Left lung (tissue), 10 donors: Measurements from ENCODE around the gene BICDL2. TPM values are rescaled to one million over a fixed set of nuclear protein-coding genes. Genes with fewer than 3 reads are reported as not detected.

Experiments used
- ATAC-seq: fragments of 200-7000 bp; cut with Tn5 transposase; one replicate; pipeline ENCODE4 v1.9.1; 2020; ENCODE audit warnings: moderate library complexity
- DNase-seq, 4 donors: peaks; one replicate each; pipeline ENCODE4 v3.0.0-alpha.2; 2013 to 2020
- H3K27ac ChIP-seq, 2 donors: fragments of 200-600 bp; sonication (generic) in 1 of 2; one replicate each; pipeline versions ENCODE4 v1.5.0 to v1.8.0; 2020 to 2021
- H3K27me3 ChIP-seq, 2 donors: fragments of 200-600 bp; sonication (generic) in 1 of 2; one replicate each; pipeline versions ENCODE4 v1.5.0 to v1.8.0; 2020 to 2021
- H3K36me3 ChIP-seq, 2 donors: fragments of 200-600 bp; sonication (generic) in 1 of 2; one replicate each; pipeline versions ENCODE4 v1.5.0 to v1.8.0; 2020 to 2021
- H3K4me1 ChIP-seq, 2 donors: fragments of 200-600 bp; one replicate each; pipeline ENCODE4 v1.8.0; 2021
- H3K4me3 ChIP-seq, 2 donors: fragments of 200-600 bp; sonication (generic) in 1 of 2; one replicate each; pipeline versions ENCODE4 v1.5.0 to v1.8.0; 2020 to 2021; ENCODE audit warnings: mild to moderate bottlenecking in 1 of 2
- H3K9me3 ChIP-seq, 2 donors: fragments of 200-600 bp; sonication (generic) in 1 of 2; one replicate each; pipeline versions ENCODE4 v1.5.0 to v1.8.0; 2020 to 2021
- CTCF ChIP-seq, 2 donors: fragments of 200-600 bp; sonication (generic) in 1 of 2; IDR thresholded peaks; one replicate each; pipeline versions ENCODE4 v1.5.0 to v1.8.0; 2021; ENCODE audit warnings: antibody characterized with exemption in 2 of 2
- intact Hi-C, 2 donors: fragments of 100-400 bp; cut with DNase I; formaldehyde crosslinking; loops; one replicate each; pipeline versions ENCODE4 v1.11.2 to v1.14.2; 2022
- polyA plus RNA-seq, 6 donors: library from polyadenylated mRNA; unstranded; fragments of 120-200 nt; gene quantifications; one replicate each; pipeline ENCODE4 v1.2.1, GENCODE V29; 2013; ENCODE audit not compliant: insufficient read length in 6 of 6
- total RNA-seq, 2 donors: library from RNA; stranded (reverse); fragmentation: NEBNext Ultra II Directional; extraction: Animal tissue kit (Norgen Biotek cat#: 25700); gene quantifications; one replicate each; pipeline ENCODE4 v1.2.1, GENCODE V29; 2021
- donor health status: DM: no; HTN: yes; CAD: no.
- donor health status: DM: no; HTN: no; CAD: no.

BICDL2 gene
- total and polyA plus RNA-seq, 8 donors = 2.5 to 18.1 (median 3.9) TPM

GRCh38 chr16:3028716-3029319, 7.9 kb downstream of the BICDL2 start:
- H3K27ac ChIP-seq = no peak overlapping the region
- no peaks in the 10 kb centered on the region for H3K9me3 ChIP-seq
- intact Hi-C loops = no loop called here
- no peak for TF ChIP-seq CTCF (IDR thresholded peaks at IDR 0.05)
- H3K4me1 ChIP-seq = peaks cover 6 to 39% of the 10 kb centered on the region in 2 donors
- DNase-seq (no peak), ATAC-seq (no peak)
- no peak overlapping the region for H3K4me3 ChIP-seq
- H3K36me3 ChIP-seq = peaks cover 0 to 21% of the 10 kb centered on the region in 2 donors
- H3K27me3 ChIP-seq = peaks cover 33 to 56% of the 10 kb centered on the region in 2 donors

GRCh38 chr16:3027983-3028715, 8.6 kb downstream of the BICDL2 start:
- no peak overlapping the region for H3K4me3 ChIP-seq
- no peak overlapping the region for H3K27ac ChIP-seq
- ATAC-seq (peak; percentile 68), DNase-seq (peak in 3 of 4 donors; percentile 86 to 98 (median 87))
- intact Hi-C loops = no loop called here
- peaks cover 32 to 49% of the 10 kb centered on the region in 2 donors for H3K27me3 ChIP-seq
- peaks cover 0 to 21% of the 10 kb centered on the region in 2 donors for H3K36me3 ChIP-seq
- H3K4me1 ChIP-seq = peaks cover 9 to 45% of the 10 kb centered on the region in 2 donors
- no peaks in the 10 kb centered on the region for H3K9me3 ChIP-seq
- TF ChIP-seq CTCF (IDR thresholded peaks at IDR 0.05) = peak; percentile 46 to 89

- intact Hi-C loops = no loop called here
Observed at GRCh38 chr16:3027489-3027795, 9.3 kb downstream of the BICDL2 start.

GRCh38 chr16:3026609-3027488, 9.9 kb downstream of the BICDL2 start:
- peaks cover 0 to 23% of the 10 kb centered on the region in 2 donors for H3K36me3 ChIP-seq
- H3K27ac ChIP-seq = no peak overlapping the region
- no peaks in the 10 kb centered on the region for H3K9me3 ChIP-seq
- peaks cover 21 to 58% of the 10 kb centered on the region in 2 donors for H3K4me1 ChIP-seq
- intact Hi-C loops = no loop called here
- no peak for TF ChIP-seq CTCF (IDR thresholded peaks at IDR 0.05)
- ATAC-seq = no peak
- H3K27me3 ChIP-seq = peaks cover 24 to 36% of the 10 kb centered on the region in 2 donors
- H3K4me3 ChIP-seq = no peak overlapping the region
- no peak for DNase-seq

More at GRCh38 chr16:3027489-3027795, 9.3 kb downstream of the BICDL2 start:
- Histone ChIP-seq H3K27me3 (peaks cover 25 to 42% of the 10 kb centered on the region in 2 donors), H3K4me1 (peaks cover 16 to 52% of the 10 kb centered on the region in 2 donors), H3K4me3 (no peak overlapping the region), H3K36me3 (peaks cover 0 to 21% of the 10 kb centered on the region in 2 donors), H3K9me3 (no peaks in the 10 kb centered on the region), H3K27ac (no peak overlapping the region)
- ATAC-seq = no peak
- no peak for DNase-seq
- no peak for TF ChIP-seq CTCF (IDR thresholded peaks at IDR 0.05)

GRCh38 chr16:3026003-3026378, 10.8 kb downstream of the BICDL2 start:
- no peak for TF ChIP-seq CTCF (IDR thresholded peaks at IDR 0.05)
- Histone ChIP-seq H3K36me3 (peaks cover 0 to 26% of the 10 kb centered on the region in 2 donors), H3K4me3 (no peak overlapping the region), H3K4me1 (peaks cover 29 to 67% of the 10 kb centered on the region in 2 donors), H3K9me3 (no peaks in the 10 kb centered on the region), H3K27me3 (peaks cover 18 to 28% of the 10 kb centered on the region in 2 donors), H3K27ac (no peak overlapping the region)
- intact Hi-C loops = no loop called here
- DNase-seq (no peak), ATAC-seq (no peak)
